ENCODE measurements around the gene RHOF. TPM values are rescaled to one million over a fixed set of nuclear protein-coding genes. Genes with fewer than 3 reads are reported as not detected.

RHOF gene
- total and polyA plus RNA-seq, 2 of the 13 experiments (the other 11 are each of a cell fraction or from before 2014, with no cell fraction given), result 14.6 to 32.2 TPM

GRCh38 chr12:121796855-121797751 is 3.6 kb upstream of the RHOF start (continued):
- TF ChIP-seq ZNF646 (CRISPR knock-in tag; IDR thresholded peaks at IDR 0.05) (no peak), ZNF746 (CRISPR knock-in tag; IDR thresholded peaks at IDR 0.05) (peak; percentile 79; the same call in 1 of the 2 replicates), TAF15 (IDR thresholded peaks at IDR 0.05; ENCODE audit: low read depth, low read length, poor library complexity, severe bottlenecking) (peak; percentile 51), ZNF20 (CRISPR knock-in tag; IDR thresholded peaks at IDR 0.05) (no peak), GLMP (CRISPR knock-in tag; IDR thresholded peaks at IDR 0.05; ENCODE audit: borderline replicate concordance) (no peak), NR3C1 (CRISPR knock-in tag; IDR thresholded peaks at IDR 0.05) (no peak), HNRNPH1 (optimal IDR thresholded peaks at IDR 0.05; ENCODE audit: low read depth, low read length) (no peak), SOX6 (IDR thresholded peaks at IDR 0.05) (no peak), SOX6 (CRISPR knock-in tag; IDR thresholded peaks at IDR 0.05) (peak; percentile 65), ZNF12 (CRISPR knock-in tag; IDR thresholded peaks at IDR 0.05) (peak; percentile 44; the same call in 1 of the 2 replicates), TEAD3 (CRISPR knock-in tag; optimal IDR thresholded peaks at IDR 0.05; ENCODE audit: borderline replicate concordance) (peak; percentile 75), NFATC3 (CRISPR knock-in tag; IDR thresholded peaks at IDR 0.05) (no peak)

Measured in HepG2 (cell line).